Kidney epithelial cell (primary cell): ENCODE results near the gene C1QL1. TPM values are rescaled to one million over a fixed set of nuclear protein-coding genes. Genes with fewer than 3 reads are reported as not detected.

Source experiments
- DNase-seq: peaks from one replicate; pipeline ENCODE4 v3.0.0-alpha.2; 2010; ENCODE audit warnings: low read depth
- H3K27me3 ChIP-seq: 2 replicates; pipeline ENCODE4 v1.6.0; 2011; ENCODE audit warnings: low read length; ENCODE audit not compliant: control insufficient read depth, insufficient read depth
- H3K36me3 ChIP-seq: 2 replicates; pipeline ENCODE4 v1.5.1; 2011; ENCODE audit warnings: low read length; ENCODE audit not compliant: control insufficient read depth, insufficient read depth
- H3K4me3 ChIP-seq: 2 replicates; pipeline ENCODE4 v1.5.1; 2011; ENCODE audit warnings: low read depth, mild to moderate bottlenecking, control low read depth, low read length
- total RNA-seq: library from RNA; depleted of rRNA; stranded (reverse); fragments of >200 nt; gene quantifications from 2 replicates; pipeline ENCODE4 v1.2.3, GENCODE V29; 2015
- TF ChIP-seq, protein P1 (sequence below): IDR thresholded peaks from 2 replicates; pipeline ENCODE4 v1.5.1; 2011; ENCODE audit warnings: mild to moderate bottlenecking, moderate library complexity, low read length, control low read depth, inconsistent platforms; ENCODE audit not compliant: insufficient read depth, poor library complexity, severe bottlenecking

C1QL1 gene
- total RNA-seq, 1 donor from 2014 or later: 0.08 TPM

GRCh38 chr17:44928950-44929720, 39.0 kb downstream of the C1QL1 start:
- Histone ChIP-seq H3K27me3 (no peaks in the 10 kb centered on the region), H3K4me3 (no peak overlapping the region), H3K36me3 (peaks cover 3% of the 10 kb centered on the region)
- DNase-seq: no peak
- TF ChIP-seq, protein P1, sequence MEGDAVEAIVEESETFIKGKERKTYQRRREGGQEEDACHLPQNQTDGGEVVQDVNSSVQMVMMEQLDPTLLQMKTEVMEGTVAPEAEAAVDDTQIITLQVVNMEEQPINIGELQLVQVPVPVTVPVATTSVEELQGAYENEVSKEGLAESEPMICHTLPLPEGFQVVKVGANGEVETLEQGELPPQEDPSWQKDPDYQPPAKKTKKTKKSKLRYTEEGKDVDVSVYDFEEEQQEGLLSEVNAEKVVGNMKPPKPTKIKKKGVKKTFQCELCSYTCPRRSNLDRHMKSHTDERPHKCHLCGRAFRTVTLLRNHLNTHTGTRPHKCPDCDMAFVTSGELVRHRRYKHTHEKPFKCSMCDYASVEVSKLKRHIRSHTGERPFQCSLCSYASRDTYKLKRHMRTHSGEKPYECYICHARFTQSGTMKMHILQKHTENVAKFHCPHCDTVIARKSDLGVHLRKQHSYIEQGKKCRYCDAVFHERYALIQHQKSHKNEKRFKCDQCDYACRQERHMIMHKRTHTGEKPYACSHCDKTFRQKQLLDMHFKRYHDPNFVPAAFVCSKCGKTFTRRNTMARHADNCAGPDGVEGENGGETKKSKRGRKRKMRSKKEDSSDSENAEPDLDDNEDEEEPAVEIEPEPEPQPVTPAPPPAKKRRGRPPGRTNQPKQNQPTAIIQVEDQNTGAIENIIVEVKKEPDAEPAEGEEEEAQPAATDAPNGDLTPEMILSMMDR: no peak

- Histone ChIP-seq H3K27me3 (no peaks in the 10 kb centered on the region), H3K4me3 (no peak overlapping the region), H3K36me3 (peaks cover 3% of the 10 kb centered on the region)
- TF ChIP-seq, protein P1: no peak
- no peak for DNase-seq
These were observed 40.0 kb downstream of the C1QL1 start for GRCh38 chr17:44928136-44928535.

DNA sequence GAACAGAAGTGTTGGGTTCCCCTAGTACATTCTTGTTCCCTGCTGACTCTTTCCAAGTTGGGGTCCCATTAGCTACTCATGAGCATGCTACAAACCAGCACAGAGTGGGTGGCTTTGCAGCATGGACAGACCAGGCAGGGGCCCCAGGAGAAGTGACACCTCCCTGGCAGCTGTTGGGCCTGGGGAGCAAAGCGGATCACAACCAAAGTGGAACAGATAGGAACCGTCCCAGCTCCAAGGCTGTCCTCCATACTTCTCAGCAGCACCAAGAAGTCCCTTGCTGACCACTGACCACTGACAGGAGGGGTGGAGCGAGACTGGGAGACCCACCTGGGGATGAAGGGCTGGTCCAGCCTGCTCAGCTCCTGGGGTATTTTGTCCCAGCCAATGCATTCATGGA, 40.4 kb downstream of the C1QL1 start:
- no peak for DNase-seq
- Histone ChIP-seq H3K27me3 (peaks cover 3% of the 10 kb centered on the region), H3K4me3 (no peak overlapping the region), H3K36me3 (peaks cover 3% of the 10 kb centered on the region)
- TF ChIP-seq, protein P1: no peak

DNA sequence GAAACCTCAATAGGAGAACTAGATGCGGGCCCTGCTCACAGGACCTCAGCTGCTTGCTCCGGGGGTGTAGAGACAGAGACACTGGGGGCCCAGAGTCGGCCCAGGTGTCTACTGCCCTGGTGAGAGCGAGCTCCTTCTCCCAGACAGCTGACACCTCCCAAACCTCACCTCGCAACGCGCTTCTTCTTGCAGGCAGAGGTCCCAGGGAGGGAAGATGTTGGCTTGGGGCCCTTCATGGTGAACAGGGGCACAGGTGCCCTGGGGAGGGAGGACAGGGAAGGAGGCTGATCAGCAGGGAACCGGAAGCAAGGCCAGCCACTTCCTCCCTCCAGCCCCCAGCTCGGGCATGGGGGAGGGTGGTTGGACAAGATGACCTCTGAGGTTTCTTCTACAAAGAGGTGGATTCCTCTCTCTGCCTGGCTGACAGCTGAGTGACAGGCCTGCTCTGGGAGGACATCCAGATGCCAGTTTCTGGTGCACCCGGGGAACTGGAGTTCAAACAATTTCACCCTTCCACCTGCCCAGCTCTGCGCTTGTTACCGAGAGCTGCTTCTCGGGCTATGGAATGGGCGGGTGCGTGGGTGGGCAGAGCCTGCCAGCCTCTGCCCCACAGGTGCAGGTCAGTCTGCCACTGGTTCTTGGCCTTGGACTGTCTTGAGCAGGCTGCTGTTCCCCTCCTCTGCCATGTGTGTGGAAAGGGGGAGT, 41.1 kb downstream of the C1QL1 start:
- TF ChIP-seq, protein P1: no peak
- no peak for DNase-seq
- Histone ChIP-seq H3K4me3 (no peak overlapping the region), H3K36me3 (peaks cover 3% of the 10 kb centered on the region), H3K27me3 (peaks cover 9% of the 10 kb centered on the region)

- TF ChIP-seq, protein P1: no peak
- no peak overlapping the region for H3K4me3 ChIP-seq
- peaks cover 3% of the 10 kb centered on the region for H3K36me3 ChIP-seq
- H3K27me3 ChIP-seq: peaks cover 15% of the 10 kb centered on the region
- no peak for DNase-seq
These were observed 42.1 kb downstream of the C1QL1 start for GRCh38 chr17:44925731-44926697.
